GM12878 (cell line): ENCODE results near the gene SLC6A7.

Experiments
- CBFB ChIP-seq: IDR thresholded peaks from 2 replicates; pipeline ENCODE4 v1.6.1; 2016; ENCODE audit warnings: antibody characterized with exemption, low read depth
- CEBPB ChIP-seq, 2 experiments: fragments of 150-350 bp in 1 of 2; IDR thresholded peaks; 2 replicates each; pipeline ENCODE4 v1.6.1; 2012 to 2014; ENCODE audit warnings: low read depth in 2 of 2, low read length in 2 of 2, borderline replicate concordance in 1 of 2, inconsistent platforms in 1 of 2
- EGR1 ChIP-seq, 2 experiments: IDR thresholded peaks; 1 replicate in 1 of 2; 2 replicates in 1 of 2; pipeline ENCODE4 v1.6.1; 2011 to 2012; ENCODE audit warnings: low read depth in 2 of 2, low read length in 2 of 2, borderline replicate concordance in 1 of 2, mild to moderate bottlenecking in 1 of 2, moderate library complexity in 1 of 2
- FOXM1 ChIP-seq: IDR thresholded peaks from 2 replicates; pipeline ENCODE4 v1.6.1; 2012; ENCODE audit warnings: low read depth, mild to moderate bottlenecking, inconsistent platforms, low read length, moderate library complexity
- GABPA ChIP-seq: IDR thresholded peaks from 2 replicates; pipeline ENCODE4 v1.6.1; 2014; ENCODE audit warnings: antibody characterized with exemption, low read depth, mild to moderate bottlenecking, inconsistent platforms
- PAX5 ChIP-seq: IDR thresholded peaks from 2 replicates; pipeline ENCODE4 v1.6.1; 2011; ENCODE audit warnings: low read depth, low read length, borderline replicate concordance
- POLR2A ChIP-seq: IDR thresholded peaks from 2 replicates; pipeline ENCODE4 v1.6.1; 2011; ENCODE audit warnings: low read depth, mild to moderate bottlenecking, low read length
- TCF7 ChIP-seq: IDR thresholded peaks from 2 replicates; pipeline ENCODE4 v1.6.1; 2014; ENCODE audit warnings: antibody characterized with exemption, borderline replicate concordance
- YY1 ChIP-seq: IDR thresholded peaks from 2 replicates; pipeline ENCODE4 v1.6.1; 2011; ENCODE audit warnings: low read depth, mild to moderate bottlenecking, low read length
- TF ChIP-seq, protein P1 (sequence below): IDR thresholded peaks from 2 replicates; pipeline ENCODE4 v1.6.1; 2012; ENCODE audit warnings: low read depth, low read length, improper control_type of control experiment
- TF ChIP-seq, protein P2 (sequence below): IDR thresholded peaks from 2 replicates; pipeline ENCODE4 v1.6.1; 2011; ENCODE audit warnings: low read depth, low read length, improper control_type of control experiment, borderline replicate concordance
- TF ChIP-seq, protein P3 (sequence below), 3 experiments: IDR thresholded peaks in 2 of 3; conservative IDR thresholded peaks in 1 of 3; 2 replicates each; pipeline ENCODE4 v1.5.1; 2011; ENCODE audit warnings: low read depth in 3 of 3, low read length in 3 of 3, mild to moderate bottlenecking in 3 of 3, control low read depth in 2 of 3, moderate library complexity in 2 of 3, inconsistent platforms in 1 of 3, mixed read lengths in 1 of 3; ENCODE audit not compliant: control insufficient read depth in 2 of 3, insufficient read depth in 1 of 3; ENCODE audit errors: extremely low read depth in 1 of 3

DNA sequence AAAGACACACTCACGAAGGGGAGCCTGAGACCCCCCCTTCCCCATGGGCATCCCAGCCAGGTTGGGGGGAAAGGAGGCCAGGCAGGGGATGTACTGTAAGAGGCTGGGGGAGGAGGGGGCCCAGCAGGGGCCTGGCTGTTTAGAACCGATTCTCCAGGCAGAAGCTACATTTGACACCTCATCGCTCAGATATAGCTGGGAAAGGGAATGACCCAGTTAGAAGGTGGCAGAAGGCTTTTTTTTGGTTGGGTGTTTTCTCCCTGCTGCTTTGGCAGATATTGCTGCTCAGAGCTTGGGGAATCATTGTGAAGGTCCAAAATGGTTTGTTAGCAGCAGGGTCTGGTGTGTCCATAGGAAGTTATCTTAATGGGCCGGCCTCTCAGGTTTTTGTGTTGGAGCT is 17.3 kb upstream of the SLC6A7 start:
- TF ChIP-seq, protein P1, sequence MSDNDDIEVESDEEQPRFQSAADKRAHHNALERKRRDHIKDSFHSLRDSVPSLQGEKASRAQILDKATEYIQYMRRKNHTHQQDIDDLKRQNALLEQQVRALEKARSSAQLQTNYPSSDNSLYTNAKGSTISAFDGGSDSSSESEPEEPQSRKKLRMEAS: no peak
- TF ChIP-seq TCF7: no peak
- TF ChIP-seq, protein P2, sequence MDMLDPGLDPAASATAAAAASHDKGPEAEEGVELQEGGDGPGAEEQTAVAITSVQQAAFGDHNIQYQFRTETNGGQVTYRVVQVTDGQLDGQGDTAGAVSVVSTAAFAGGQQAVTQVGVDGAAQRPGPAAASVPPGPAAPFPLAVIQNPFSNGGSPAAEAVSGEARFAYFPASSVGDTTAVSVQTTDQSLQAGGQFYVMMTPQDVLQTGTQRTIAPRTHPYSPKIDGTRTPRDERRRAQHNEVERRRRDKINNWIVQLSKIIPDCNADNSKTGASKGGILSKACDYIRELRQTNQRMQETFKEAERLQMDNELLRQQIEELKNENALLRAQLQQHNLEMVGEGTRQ: no peak
- TF ChIP-seq EGR1 (IDR thresholded peaks at IDR 0.05; ENCODE audit: borderline replicate concordance in 1 of 2, low read depth in 2 of 2, low read length in 2 of 2): no peak
- TF ChIP-seq YY1: no peak
- TF ChIP-seq FOXM1: no peak
- TF ChIP-seq, protein P3, sequence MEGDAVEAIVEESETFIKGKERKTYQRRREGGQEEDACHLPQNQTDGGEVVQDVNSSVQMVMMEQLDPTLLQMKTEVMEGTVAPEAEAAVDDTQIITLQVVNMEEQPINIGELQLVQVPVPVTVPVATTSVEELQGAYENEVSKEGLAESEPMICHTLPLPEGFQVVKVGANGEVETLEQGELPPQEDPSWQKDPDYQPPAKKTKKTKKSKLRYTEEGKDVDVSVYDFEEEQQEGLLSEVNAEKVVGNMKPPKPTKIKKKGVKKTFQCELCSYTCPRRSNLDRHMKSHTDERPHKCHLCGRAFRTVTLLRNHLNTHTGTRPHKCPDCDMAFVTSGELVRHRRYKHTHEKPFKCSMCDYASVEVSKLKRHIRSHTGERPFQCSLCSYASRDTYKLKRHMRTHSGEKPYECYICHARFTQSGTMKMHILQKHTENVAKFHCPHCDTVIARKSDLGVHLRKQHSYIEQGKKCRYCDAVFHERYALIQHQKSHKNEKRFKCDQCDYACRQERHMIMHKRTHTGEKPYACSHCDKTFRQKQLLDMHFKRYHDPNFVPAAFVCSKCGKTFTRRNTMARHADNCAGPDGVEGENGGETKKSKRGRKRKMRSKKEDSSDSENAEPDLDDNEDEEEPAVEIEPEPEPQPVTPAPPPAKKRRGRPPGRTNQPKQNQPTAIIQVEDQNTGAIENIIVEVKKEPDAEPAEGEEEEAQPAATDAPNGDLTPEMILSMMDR (IDR thresholded peaks at IDR 0.05 in 2 of 3, conservative IDR thresholded peaks at IDR 0.05 in 1 of 3; ENCODE audit: control insufficient read depth in 2 of 3, extremely low read depth in 1 of 3, insufficient read depth in 1 of 3, low read depth in 3 of 3, low read length in 3 of 3): no peak
- TF ChIP-seq CBFB: no peak
- no peak for TF ChIP-seq PAX5
- no peak for TF ChIP-seq CEBPB (IDR thresholded peaks at IDR 0.05; ENCODE audit: borderline replicate concordance in 1 of 2, low read depth in 2 of 2, low read length in 2 of 2)
- TF ChIP-seq GABPA: no peak
- no peak for TF ChIP-seq POLR2A
